Ascending aorta (tissue), 2 donors: Measurements from ENCODE around the gene ASB9. TPM values are rescaled to one million over a fixed set of nuclear protein-coding genes. Genes with fewer than 3 reads are reported as not detected.

Experiments
- DNase-seq, 2 donors: peaks; one replicate each; pipeline ENCODE4 v3.0.0-alpha.2; 2019; ENCODE audit warnings: low spot score in 2 of 2
- H3K27ac ChIP-seq, 2 donors: fragments of 200-600 bp; sonication (generic); one replicate each; pipeline ENCODE4 v1.5.1; 2016 to 2017; ENCODE audit warnings: mild to moderate bottlenecking in 1 of 2
- H3K27me3 ChIP-seq: fragments of 200-600 bp; sonication (generic); one replicate; pipeline ENCODE4 v1.5.1; 2017
- H3K36me3 ChIP-seq, 2 donors: fragments of 200-600 bp; sonication (generic); one replicate each; pipeline ENCODE4 v1.5.1; 2016
- H3K4me1 ChIP-seq, 2 donors: fragments of 200-600 bp; sonication (generic); one replicate each; pipeline ENCODE4 v1.5.1; 2016 to 2017; ENCODE audit warnings: mild to moderate bottlenecking in 1 of 2
- H3K4me3 ChIP-seq, 2 donors: fragments of 200-600 bp; sonication (generic); one replicate each; pipeline ENCODE4 v1.5.1; 2016 to 2017; ENCODE audit warnings: mild to moderate bottlenecking in 1 of 2
- H3K9me3 ChIP-seq, 2 donors: fragments of 200-600 bp; sonication (generic); one replicate each; pipeline ENCODE4 v1.5.1; 2016
- intact Hi-C: fragments of 100-400 bp; cut with DNase I; formaldehyde crosslinking; loops from one replicate; pipeline ENCODE4 v1.15.1; 2023
- total RNA-seq: library from RNA; depleted of rRNA; stranded (reverse); fragments of >200 nt; gene quantifications from one replicate; pipeline ENCODE4 v1.1.0, GENCODE V29; 2016
- TF ChIP-seq, protein P1 (sequence below), 3 experiments: fragments of 200-600 bp in 2 of 3; fragments of 450-650 bp in 1 of 3; sonication (generic) in 2 of 3; IDR thresholded peaks; one replicate each; pipeline ENCODE4 v1.5.1; 2016 to 2019; ENCODE audit warnings: antibody characterized with exemption in 3 of 3, mild to moderate bottlenecking in 1 of 3, moderate library complexity in 1 of 3

The ASB9 gene
- total RNA-seq, 1 donor from 2014 or later = 3.6 TPM

GRCh38 chrX:15241301-15241700 is 28.6 kb downstream of the ASB9 start:
- intact Hi-C loops = loop anchor here (5.0 kb wide), 1 partner anchor 1199 kb away; no protein-coding TSS in a partner anchor
- H3K36me3 ChIP-seq = no peaks in the 10 kb centered on the region
- no peaks in the 10 kb centered on the region for H3K9me3 ChIP-seq

GRCh38 chrX:15240414-15240813 is 29.5 kb downstream of the ASB9 start:
- no peaks in the 10 kb centered on the region for H3K36me3 ChIP-seq
- H3K27ac ChIP-seq = no peak overlapping the region
- no peaks in the 10 kb centered on the region for H3K9me3 ChIP-seq
- H3K27me3 ChIP-seq = no peaks in the 10 kb centered on the region
- no peak for DNase-seq
- no peaks in the 10 kb centered on the region for H3K4me1 ChIP-seq
- intact Hi-C loops = loop anchor here (5.0 kb wide), 1 partner anchor 1198 kb away; no protein-coding TSS in a partner anchor
- H3K4me3 ChIP-seq = no peak overlapping the region
- TF ChIP-seq, protein P1, sequence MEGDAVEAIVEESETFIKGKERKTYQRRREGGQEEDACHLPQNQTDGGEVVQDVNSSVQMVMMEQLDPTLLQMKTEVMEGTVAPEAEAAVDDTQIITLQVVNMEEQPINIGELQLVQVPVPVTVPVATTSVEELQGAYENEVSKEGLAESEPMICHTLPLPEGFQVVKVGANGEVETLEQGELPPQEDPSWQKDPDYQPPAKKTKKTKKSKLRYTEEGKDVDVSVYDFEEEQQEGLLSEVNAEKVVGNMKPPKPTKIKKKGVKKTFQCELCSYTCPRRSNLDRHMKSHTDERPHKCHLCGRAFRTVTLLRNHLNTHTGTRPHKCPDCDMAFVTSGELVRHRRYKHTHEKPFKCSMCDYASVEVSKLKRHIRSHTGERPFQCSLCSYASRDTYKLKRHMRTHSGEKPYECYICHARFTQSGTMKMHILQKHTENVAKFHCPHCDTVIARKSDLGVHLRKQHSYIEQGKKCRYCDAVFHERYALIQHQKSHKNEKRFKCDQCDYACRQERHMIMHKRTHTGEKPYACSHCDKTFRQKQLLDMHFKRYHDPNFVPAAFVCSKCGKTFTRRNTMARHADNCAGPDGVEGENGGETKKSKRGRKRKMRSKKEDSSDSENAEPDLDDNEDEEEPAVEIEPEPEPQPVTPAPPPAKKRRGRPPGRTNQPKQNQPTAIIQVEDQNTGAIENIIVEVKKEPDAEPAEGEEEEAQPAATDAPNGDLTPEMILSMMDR (IDR thresholded peaks at IDR 0.05) = no peak

More at GRCh38 chrX:15241301-15241700, 28.6 kb downstream of the ASB9 start:
- H3K27me3 ChIP-seq = no peaks in the 10 kb centered on the region
- TF ChIP-seq, protein P1 (IDR thresholded peaks at IDR 0.05) = no peak
- H3K27ac ChIP-seq = no peak overlapping the region
- no peaks in the 10 kb centered on the region for H3K4me1 ChIP-seq
- DNase-seq = no peak
- H3K4me3 ChIP-seq = no peak overlapping the region

DNA sequence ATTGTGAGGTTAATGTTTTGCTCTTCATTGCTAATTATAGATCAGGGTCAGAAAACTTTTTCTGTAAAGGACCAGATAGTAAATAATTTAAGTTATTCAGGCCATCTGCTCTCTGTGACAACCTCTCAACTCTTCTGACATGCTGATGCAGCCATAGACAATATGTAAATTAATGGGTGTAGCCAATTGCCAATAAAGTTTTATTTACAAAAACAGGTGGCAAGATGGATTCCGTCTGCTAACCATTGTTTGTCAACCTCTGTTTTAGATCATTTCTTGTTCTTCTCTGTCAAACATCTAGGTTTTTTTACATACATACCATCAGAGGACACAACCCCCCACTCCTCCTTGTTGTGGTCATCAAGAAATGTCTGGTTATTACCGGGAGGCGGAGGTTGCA is 33.7 kb downstream of the ASB9 start:
- H3K4me3 ChIP-seq = no peak overlapping the region
- no peaks in the 10 kb centered on the region for H3K27me3 ChIP-seq
- H3K27ac ChIP-seq = no peak overlapping the region
- TF ChIP-seq, protein P1 (IDR thresholded peaks at IDR 0.05) = no peak
- intact Hi-C loops = no loop called here
- no peak for DNase-seq
- no peaks in the 10 kb centered on the region for H3K9me3 ChIP-seq
- H3K4me1 ChIP-seq = no peaks in the 10 kb centered on the region
- H3K36me3 ChIP-seq = no peaks in the 10 kb centered on the region

DNA sequence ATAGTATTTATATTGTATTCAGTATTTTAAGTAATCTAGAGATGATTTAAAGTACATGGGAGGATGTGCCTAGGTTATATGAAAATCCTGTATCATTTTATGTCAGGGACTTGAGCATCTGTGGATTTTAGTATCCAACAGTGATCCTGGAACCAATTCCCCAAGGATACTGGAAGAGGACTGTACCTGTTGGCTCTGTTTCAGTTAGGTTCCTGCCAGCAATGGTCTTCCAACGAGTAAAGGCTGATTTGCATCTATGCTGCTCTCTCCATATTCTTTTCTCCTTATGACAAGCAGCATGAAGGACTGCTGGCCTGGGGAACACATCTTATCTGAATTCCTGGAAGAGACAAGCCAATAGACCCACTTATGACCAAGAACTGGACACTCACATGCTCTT is 34.9 kb downstream of the ASB9 start:
- no peaks in the 10 kb centered on the region for H3K36me3 ChIP-seq
- no peaks in the 10 kb centered on the region for H3K27me3 ChIP-seq
- no peaks in the 10 kb centered on the region for H3K9me3 ChIP-seq
- H3K27ac ChIP-seq = no peak overlapping the region
- DNase-seq = no peak
- intact Hi-C loops = no loop called here
- no peaks in the 10 kb centered on the region for H3K4me1 ChIP-seq
- H3K4me3 ChIP-seq = no peak overlapping the region
- TF ChIP-seq, protein P1 (IDR thresholded peaks at IDR 0.05) = no peak

- Histone ChIP-seq H3K4me1 (no peaks in the 10 kb centered on the region), H3K9me3 (no peaks in the 10 kb centered on the region), H3K4me3 (no peak overlapping the region), H3K27ac (no peak overlapping the region), H3K36me3 (no peaks in the 10 kb centered on the region), H3K27me3 (no peaks in the 10 kb centered on the region)
- TF ChIP-seq, protein P1 (IDR thresholded peaks at IDR 0.05) = no peak
- intact Hi-C loops = no loop called here
- DNase-seq = no peak
These were observed 36.4 kb downstream of the ASB9 start for GRCh38 chrX:15233416-15234015.

GRCh38 chrX:15224747-15225146 is 45.1 kb downstream of the ASB9 start:
- H3K27me3 ChIP-seq = no peaks in the 10 kb centered on the region
- no peak overlapping the region for H3K27ac ChIP-seq
- no peaks in the 10 kb centered on the region for H3K9me3 ChIP-seq
- no peak for DNase-seq
- TF ChIP-seq, protein P1 (IDR thresholded peaks at IDR 0.05) = no peak
- H3K36me3 ChIP-seq = no peaks in the 10 kb centered on the region
- H3K4me1 ChIP-seq = no peaks in the 10 kb centered on the region
- no peak overlapping the region for H3K4me3 ChIP-seq
- intact Hi-C loops = no loop called here
